GM21723 (cell line): ENCODE measurements around the gene PAIP2.
"Not testable (repeated sequence)": the region's sequence is repeated elsewhere in the genome, so short reads cannot be mapped to it uniquely, and the experiment has no call there.

ENCODE experiments used
- ATAC-seq: cut with Tn5 transposase; IDR thresholded peaks from one replicate; pipeline ENCODE4 v1.9.1; 2021; ENCODE audit warnings: mild to moderate bottlenecking, moderate library complexity; ENCODE audit not compliant: unreplicated experiment

PAIP2 gene

GRCh38 chr5:139341689-139342422 is at the start of gene PAIP2:
TSS of gene PAIP2 (plus strand) at chr5:139341854. CDS start at chr5:139363785, 21,931 bp downstream.
- ATAC-seq: peak; percentile 94

GRCh38 chr5:139293202-139293506 is 48.5 kb upstream of the PAIP2 start:
- no peak for ATAC-seq

- peak; percentile 74 for ATAC-seq
These were observed 47.9 kb upstream of the PAIP2 start, which contains the start of gene MATR3 for GRCh38 chr5:139293507-139294373. TSS of gene MATR3 (plus strand) at chr5:139293740. CDS start at chr5:139307416, 13,676 bp downstream.

GRCh38 chr5:139294374-139295165 is 47.1 kb upstream of the PAIP2 start:
- peak; percentile 28 for ATAC-seq

GRCh38 chr5:139295346-139296057 is 46.2 kb upstream of the PAIP2 start:
- no peak for ATAC-seq

- ATAC-seq: no peak
These were observed 45.5 kb upstream of the PAIP2 start for GRCh38 chr5:139296198-139296597.

- no peak for ATAC-seq
These were observed 44.8 kb upstream of the PAIP2 start for GRCh38 chr5:139296862-139297326.

- no peak for ATAC-seq
These were observed 44.1 kb upstream of the PAIP2 start for GRCh38 chr5:139297439-139298133.

GRCh38 chr5:139298242-139298641 is 43.4 kb upstream of the PAIP2 start:
- no peak for ATAC-seq

- ATAC-seq: no peak
These were observed 42.2 kb upstream of the PAIP2 start for GRCh38 chr5:139299486-139299885.

GRCh38 chr5:139301808-139302499 is 39.7 kb upstream of the PAIP2 start:
- ATAC-seq: no peak

- ATAC-seq: no peak
These were observed 37.0 kb upstream of the PAIP2 start for GRCh38 chr5:139304391-139305324.

- no peak for ATAC-seq
These were observed 35.5 kb upstream of the PAIP2 start for GRCh38 chr5:139306197-139306596.

- ATAC-seq: no peak
These were observed 34.9 kb upstream of the PAIP2 start for GRCh38 chr5:139306628-139307379.

- ATAC-seq: no peak
These were observed 32.9 kb upstream of the PAIP2 start for GRCh38 chr5:139308797-139309196.

GRCh38 chr5:139310715-139311186 is 30.9 kb upstream of the PAIP2 start:
- ATAC-seq: not testable (repeated sequence)

- no peak for ATAC-seq
These were observed 29.6 kb upstream of the PAIP2 start for GRCh38 chr5:139312075-139312474.
